Stimulated activated CD4-positive, alpha-beta T cell treated with anti-CD3 and anti-CD28 coated beads, TNF-alpha, amount 100 ng/mL, for 48 hours (primary cell): ENCODE results near the gene CXCL5.

ENCODE experiments used
- DNase-seq, 3 donors: peaks; one replicate each; pipeline ENCODE4 v3.0.0-alpha.2; 2020; ENCODE audit warnings: low read depth in 3 of 3

CXCL5 gene

GRCh38 chr4:73998040-73999011 lies at the start of gene CXCL5:
Gene CXCL5 (minus strand): TSS chr4:73998677. CDS start chr4:73998581, 96 bp downstream.
- DNase-seq = no peak

- no peak for DNase-seq
Measured at GRCh38 chr4:74047152-74047551, 48.7 kb upstream of the CXCL5 start.

- DNase-seq = no peak
Measured at GRCh38 chr4:74045772-74046171, 47.3 kb upstream of the CXCL5 start.

GRCh38 chr4:74045247-74045646 lies 46.8 kb upstream of the CXCL5 start:
- DNase-seq = no peak

- DNase-seq = no peak
Measured at GRCh38 chr4:74044677-74045076, 46.2 kb upstream of the CXCL5 start.

GRCh38 chr4:74042681-74043080 lies 44.2 kb upstream of the CXCL5 start:
- DNase-seq = no peak

- DNase-seq = no peak
Measured at GRCh38 chr4:74041418-74041817, 42.9 kb upstream of the CXCL5 start.

GRCh38 chr4:74039315-74039763 lies 40.9 kb upstream of the CXCL5 start:
- DNase-seq = no peak

GRCh38 chr4:74038425-74039314 lies 40.2 kb upstream of the CXCL5 start, which contains the start of gene CXCL3:
Gene CXCL3 (minus strand): TSS chr4:74038689. CDS start chr4:74038611, 78 bp downstream.
- DNase-seq = no peak

GRCh38 chr4:74038086-74038424 lies 39.6 kb upstream of the CXCL5 start:
- no peak for DNase-seq

- DNase-seq = no peak
Measured at GRCh38 chr4:74037076-74037955, 38.8 kb upstream of the CXCL5 start.

GRCh38 chr4:74033739-74034138 lies 35.3 kb upstream of the CXCL5 start:
- no peak for DNase-seq

- no peak for DNase-seq
Measured at GRCh38 chr4:74032064-74032463, 33.6 kb upstream of the CXCL5 start.

- no peak for DNase-seq
Measured at GRCh38 chr4:74031576-74031975, 33.1 kb upstream of the CXCL5 start.

- DNase-seq = no peak
Measured at GRCh38 chr4:74030285-74030684, 31.8 kb upstream of the CXCL5 start.

- no peak for DNase-seq
Measured at GRCh38 chr4:74028504-74028903, 30.0 kb upstream of the CXCL5 start.

- no peak for DNase-seq
Measured at GRCh38 chr4:74023709-74024108, 25.2 kb upstream of the CXCL5 start.

GRCh38 chr4:74021601-74022000 lies 23.1 kb upstream of the CXCL5 start:
- DNase-seq = no peak

- DNase-seq = no peak
Measured at GRCh38 chr4:74018771-74019170, 20.3 kb upstream of the CXCL5 start.

- no peak for DNase-seq
Measured at GRCh38 chr4:74018116-74018515, 19.6 kb upstream of the CXCL5 start.

- DNase-seq = no peak
Measured at GRCh38 chr4:74016068-74016467, 17.6 kb upstream of the CXCL5 start.
